GM19463 (cell line): Measurements from ENCODE around the gene PRPF38B.
"Not testable (repeated sequence)": the region's sequence is repeated elsewhere in the genome, so short reads cannot be mapped to it uniquely, and the experiment has no call there.

Experiments
- ATAC-seq: cut with Tn5 transposase; IDR thresholded peaks from one replicate; pipeline ENCODE4 v1.9.1; 2021; ENCODE audit warnings: mild to moderate bottlenecking, moderate library complexity; ENCODE audit not compliant: unreplicated experiment

Gene PRPF38B

GRCh38 chr1:108691942-108692723, at the start of gene PRPF38B:
Gene PRPF38B, plus strand, starts transcription at chr1:108692310. Its CDS starts 282 bp downstream, at chr1:108692592.
- peak; percentile 91 for ATAC-seq

- ATAC-seq = peak; percentile 44
Observed at GRCh38 chr1:108643492-108644335, 48.4 kb upstream of the PRPF38B start.

- no peak for ATAC-seq
Observed at GRCh38 chr1:108644984-108645383, 47.1 kb upstream of the PRPF38B start.

GRCh38 chr1:108645564-108646184, 46.4 kb upstream of the PRPF38B start:
- no peak for ATAC-seq

GRCh38 chr1:108646265-108646647, 45.9 kb upstream of the PRPF38B start:
- no peak for ATAC-seq

- ATAC-seq = peak; percentile 59
Observed at GRCh38 chr1:108646648-108647269, 45.4 kb upstream of the PRPF38B start.

GRCh38 chr1:108653431-108654105, 38.5 kb upstream of the PRPF38B start:
- no peak for ATAC-seq

GRCh38 chr1:108657356-108658080, 34.6 kb upstream of the PRPF38B start:
- no peak for ATAC-seq

- ATAC-seq = peak; percentile 90
Observed at GRCh38 chr1:108661030-108661609, 31.0 kb upstream of the PRPF38B start, which contains the start of gene HENMT1. Gene HENMT1, minus strand, starts transcription at chr1:108661093. Its CDS starts 1,209 bp downstream, at chr1:108659884.

- no peak for ATAC-seq
Observed at GRCh38 chr1:108663074-108663473, 29.0 kb upstream of the PRPF38B start.

GRCh38 chr1:108664481-108664880, 27.6 kb upstream of the PRPF38B start:
- ATAC-seq = no peak

- ATAC-seq = no peak
Observed at GRCh38 chr1:108665067-108665466, 27.0 kb upstream of the PRPF38B start.

- no peak for ATAC-seq
Observed at GRCh38 chr1:108665771-108666170, 26.3 kb upstream of the PRPF38B start.

- ATAC-seq = not testable (repeated sequence)
Observed at GRCh38 chr1:108667422-108667821, 24.7 kb upstream of the PRPF38B start.

GRCh38 chr1:108668777-108669176, 23.3 kb upstream of the PRPF38B start:
- ATAC-seq = no peak

GRCh38 chr1:108669679-108670078, 22.4 kb upstream of the PRPF38B start:
- no peak for ATAC-seq

GRCh38 chr1:108670131-108670773, 21.9 kb upstream of the PRPF38B start:
- no peak for ATAC-seq

GRCh38 chr1:108671143-108671542, 21.0 kb upstream of the PRPF38B start:
- ATAC-seq = no peak

GRCh38 chr1:108678706-108679105, 13.4 kb upstream of the PRPF38B start:
- no peak for ATAC-seq
